WI38 (cell line): ENCODE data around the gene MAFB.

Source experiments
- H3K4me3 ChIP-seq: 2 replicates; pipeline ENCODE4 v1.5.1; 2011; ENCODE audit warnings: low read depth, mild to moderate bottlenecking, control low read depth, low read length
- TF ChIP-seq, protein P1 (sequence below): IDR thresholded peaks from 2 replicates; pipeline ENCODE4 v1.5.1; 2012; ENCODE audit warnings: low read depth, mild to moderate bottlenecking, control low read depth, low read length

Gene MAFB

DNA sequence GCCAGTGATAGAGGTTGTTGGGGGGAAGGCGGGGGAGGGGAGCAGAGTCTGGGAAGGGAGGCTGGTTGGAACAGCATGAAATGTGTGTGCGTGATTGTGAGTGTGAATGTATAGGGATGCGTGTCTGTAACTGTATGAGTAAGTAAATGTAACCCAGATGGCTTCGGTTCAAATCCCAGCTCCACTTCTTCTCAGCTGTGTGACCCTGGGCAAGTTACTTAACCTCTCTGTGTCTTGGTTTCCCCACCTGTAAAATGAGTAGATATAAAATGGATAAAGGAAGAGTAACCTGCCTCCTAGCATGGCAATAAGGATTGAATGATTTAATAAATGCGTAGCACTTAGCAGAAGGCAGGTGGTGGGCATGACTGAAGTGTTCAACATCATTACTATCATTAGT is 24.1 kb downstream of the MAFB start:
- TF ChIP-seq, protein P1, sequence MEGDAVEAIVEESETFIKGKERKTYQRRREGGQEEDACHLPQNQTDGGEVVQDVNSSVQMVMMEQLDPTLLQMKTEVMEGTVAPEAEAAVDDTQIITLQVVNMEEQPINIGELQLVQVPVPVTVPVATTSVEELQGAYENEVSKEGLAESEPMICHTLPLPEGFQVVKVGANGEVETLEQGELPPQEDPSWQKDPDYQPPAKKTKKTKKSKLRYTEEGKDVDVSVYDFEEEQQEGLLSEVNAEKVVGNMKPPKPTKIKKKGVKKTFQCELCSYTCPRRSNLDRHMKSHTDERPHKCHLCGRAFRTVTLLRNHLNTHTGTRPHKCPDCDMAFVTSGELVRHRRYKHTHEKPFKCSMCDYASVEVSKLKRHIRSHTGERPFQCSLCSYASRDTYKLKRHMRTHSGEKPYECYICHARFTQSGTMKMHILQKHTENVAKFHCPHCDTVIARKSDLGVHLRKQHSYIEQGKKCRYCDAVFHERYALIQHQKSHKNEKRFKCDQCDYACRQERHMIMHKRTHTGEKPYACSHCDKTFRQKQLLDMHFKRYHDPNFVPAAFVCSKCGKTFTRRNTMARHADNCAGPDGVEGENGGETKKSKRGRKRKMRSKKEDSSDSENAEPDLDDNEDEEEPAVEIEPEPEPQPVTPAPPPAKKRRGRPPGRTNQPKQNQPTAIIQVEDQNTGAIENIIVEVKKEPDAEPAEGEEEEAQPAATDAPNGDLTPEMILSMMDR: no peak
- no peak overlapping the region for H3K4me3 ChIP-seq

DNA sequence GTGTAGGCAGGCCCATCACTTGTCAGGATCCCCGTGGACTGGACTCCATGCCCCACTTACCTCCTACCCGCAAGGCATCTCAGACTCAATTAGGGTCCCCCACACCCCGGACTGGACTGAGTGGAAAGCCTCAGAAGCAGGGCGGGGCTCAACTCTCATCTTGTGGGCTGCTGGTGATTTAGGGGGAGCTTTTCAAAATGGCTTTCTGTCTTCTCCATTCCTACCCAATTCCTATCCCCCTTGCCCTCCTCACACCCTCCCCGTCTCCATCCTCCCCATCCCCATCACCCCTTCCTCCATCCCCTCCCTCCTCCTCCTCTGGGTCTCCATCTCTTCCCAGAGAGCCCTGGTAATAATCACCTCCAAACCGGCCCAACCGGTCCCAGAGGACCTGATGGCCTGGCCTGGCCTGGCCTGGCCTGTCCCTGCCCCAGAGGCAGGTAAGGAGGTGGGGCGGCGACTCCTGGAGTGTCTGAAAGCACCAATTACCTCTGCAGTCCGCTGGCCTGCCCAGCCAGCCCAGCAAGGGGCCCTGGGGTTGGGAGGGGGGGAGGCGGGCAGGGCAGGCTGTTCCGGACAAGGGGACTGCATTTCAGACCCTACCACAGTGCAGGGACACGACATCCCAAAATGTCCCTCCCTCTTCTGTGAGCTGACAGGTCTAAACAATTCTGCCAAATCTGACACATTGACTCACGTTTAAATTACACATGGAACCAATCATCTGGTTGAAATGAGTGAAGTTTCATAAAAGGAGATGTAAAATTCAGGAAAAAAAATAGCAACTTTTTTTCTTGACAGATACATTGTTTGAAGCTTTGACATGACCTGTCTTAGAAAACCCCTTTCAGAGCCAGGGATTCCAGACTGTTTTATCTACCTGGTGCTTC is 24.8 kb downstream of the MAFB start:
- H3K4me3 ChIP-seq: no peak overlapping the region
- TF ChIP-seq, protein P1: no peak

DNA sequence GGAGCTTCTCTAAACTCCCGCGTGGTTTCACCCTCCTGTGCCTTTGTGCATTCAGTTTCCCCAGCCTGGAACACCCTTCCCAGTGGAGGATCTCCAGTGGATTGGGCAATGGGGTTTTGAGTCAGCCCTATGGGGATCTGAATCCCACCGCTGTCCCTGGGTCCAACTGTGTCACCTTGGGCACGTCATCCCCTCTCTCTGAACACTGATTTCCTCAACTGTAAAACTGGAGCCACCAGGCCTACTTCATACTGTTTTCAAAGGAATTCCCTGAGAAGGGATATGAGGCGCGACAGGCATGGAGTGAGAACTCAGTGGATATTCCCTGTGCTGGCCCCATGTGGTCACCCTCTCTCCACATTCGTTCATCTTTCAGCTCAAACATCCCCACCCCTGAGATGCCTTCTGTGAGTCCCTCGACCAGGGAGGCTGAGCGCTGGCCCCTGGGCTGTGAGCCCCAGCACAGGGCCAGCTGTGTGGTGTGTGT is 25.7 kb downstream of the MAFB start:
- TF ChIP-seq, protein P1: no peak

DNA sequence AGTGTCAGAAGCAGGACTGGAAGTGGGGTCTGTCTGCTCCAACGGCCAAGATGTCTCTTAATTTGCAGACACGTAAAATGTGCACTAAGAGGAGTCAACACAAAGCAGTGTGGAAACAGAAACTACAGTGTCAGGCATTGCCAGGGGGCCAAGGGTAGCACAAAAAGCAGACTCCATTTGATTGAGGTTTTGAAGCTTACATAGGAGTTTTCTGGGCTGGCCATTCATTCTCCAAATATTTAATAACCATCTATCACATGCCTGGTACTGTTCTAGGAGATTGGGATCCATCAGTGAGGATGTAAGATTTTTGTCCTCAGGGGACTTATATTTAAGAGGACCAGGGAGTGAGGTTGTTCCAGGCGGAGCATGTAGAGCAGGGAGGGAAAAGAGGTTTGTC is 29.5 kb downstream of the MAFB start:
- H3K4me3 ChIP-seq: no peak overlapping the region
- TF ChIP-seq, protein P1: no peak

More for the DNA sequence above, 25.7 kb downstream of the MAFB start:
- H3K4me3 ChIP-seq: no peak overlapping the region

DNA sequence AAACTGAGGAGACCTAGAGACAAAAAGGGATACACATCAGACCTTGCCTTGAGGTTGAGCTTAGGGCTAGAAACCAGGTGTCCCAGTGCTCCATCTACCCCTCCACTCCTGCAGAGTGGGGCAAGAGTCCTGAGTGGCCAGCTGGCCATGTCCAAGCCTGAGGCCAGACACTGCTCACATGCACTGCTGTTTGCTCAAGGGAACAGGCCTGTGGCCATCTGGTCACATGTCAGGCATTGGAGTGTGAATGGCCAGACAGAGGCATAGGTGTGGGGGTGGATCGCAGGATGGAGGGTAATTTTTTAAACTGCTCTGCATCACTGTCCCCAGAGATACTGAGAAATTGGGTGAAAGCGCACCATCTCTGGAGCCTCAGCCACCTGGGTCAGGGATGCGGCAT is 30.5 kb downstream of the MAFB start:
- TF ChIP-seq, protein P1: no peak
- no peak overlapping the region for H3K4me3 ChIP-seq

DNA sequence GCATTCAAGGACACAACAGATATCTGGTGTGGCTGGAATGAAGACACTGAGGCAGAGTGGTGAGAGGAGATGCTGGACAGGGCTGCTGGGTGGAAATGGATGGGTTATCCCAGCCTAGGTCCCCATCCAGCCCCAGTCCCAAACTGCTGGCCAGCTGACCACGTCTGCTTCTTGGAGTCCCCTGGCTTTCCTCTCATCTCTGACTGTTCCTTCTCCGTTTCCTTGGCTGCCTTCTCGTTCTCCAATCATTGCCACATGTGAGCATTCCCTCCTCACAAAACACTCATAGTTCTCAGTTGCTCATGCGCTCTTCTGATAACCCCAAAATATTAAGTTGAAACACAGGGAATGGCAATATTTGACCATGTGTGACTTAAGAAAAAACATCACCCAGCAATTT is 31.5 kb downstream of the MAFB start:
- TF ChIP-seq, protein P1: no peak
- no peak overlapping the region for H3K4me3 ChIP-seq

DNA sequence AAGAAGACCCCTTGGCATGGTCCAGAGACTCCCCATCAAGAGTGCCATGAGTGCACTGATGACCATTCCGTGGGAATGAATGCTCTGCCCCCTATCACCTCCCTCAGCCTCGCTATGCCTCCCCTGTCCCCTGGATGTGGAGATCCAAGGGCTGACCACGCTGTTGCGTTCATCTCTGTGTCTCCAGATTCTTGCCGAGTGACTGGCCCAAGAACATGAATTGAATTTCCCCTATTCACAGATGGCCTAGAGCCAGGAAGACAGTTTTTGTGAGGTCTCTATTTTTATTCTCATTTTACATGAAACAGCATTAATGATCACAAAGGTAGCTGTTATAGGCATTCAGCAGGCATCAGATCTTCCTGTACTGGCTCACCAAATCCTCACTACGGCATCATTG is 33.6 kb downstream of the MAFB start:
- TF ChIP-seq, protein P1: no peak
- H3K4me3 ChIP-seq: no peak overlapping the region
